ENCODE results near the gene ALB.

Gene ALB

GRCh38 chr4:73432169-73433000 is 28.3 kb downstream of the ALB start:
- no peak for DNase-seq

- DNase-seq = no peak
These were observed 29.1 kb downstream of the ALB start for GRCh38 chr4:73433140-73433539.

- no peak for DNase-seq
These were observed 30.2 kb downstream of the ALB start for GRCh38 chr4:73434311-73434710.

- DNase-seq = no peak
These were observed 31.9 kb downstream of the ALB start, which contains the start of gene AFP for GRCh38 chr4:73435984-73436383. TSS of gene AFP (plus strand) at chr4:73436221. CDS start at chr4:73436263, 42 bp downstream.

GRCh38 chr4:73436674-73437557 is 32.8 kb downstream of the ALB start:
- no peak for DNase-seq

GRCh38 chr4:73437558-73437956 is 33.5 kb downstream of the ALB start:
- no peak for DNase-seq

GRCh38 chr4:73438048-73438447 is 34.0 kb downstream of the ALB start:
- no peak for DNase-seq

- no peak for DNase-seq
These were observed 34.6 kb downstream of the ALB start for GRCh38 chr4:73438582-73439215.

- DNase-seq = no peak
These were observed 35.4 kb downstream of the ALB start for GRCh38 chr4:73439445-73439844.

GRCh38 chr4:73439991-73440390 is 35.9 kb downstream of the ALB start:
- no peak for DNase-seq

GRCh38 chr4:73440653-73441052 is 36.6 kb downstream of the ALB start:
- no peak for DNase-seq

GRCh38 chr4:73442275-73442674 is 38.2 kb downstream of the ALB start:
- no peak for DNase-seq

GRCh38 chr4:73443224-73443623 is 39.1 kb downstream of the ALB start:
- no peak for DNase-seq

GRCh38 chr4:73445383-73446335 is 41.6 kb downstream of the ALB start:
- DNase-seq = no peak

GRCh38 chr4:73446336-73446938 is 42.4 kb downstream of the ALB start:
- no peak for DNase-seq

GRCh38 chr4:73447671-73448070 is 43.6 kb downstream of the ALB start:
- no peak for DNase-seq

GRCh38 chr4:73448448-73449203 is 44.5 kb downstream of the ALB start:
- no peak for DNase-seq

GRCh38 chr4:73450398-73451004 is 46.4 kb downstream of the ALB start:
- DNase-seq = no peak

- no peak for DNase-seq
These were observed 47.3 kb downstream of the ALB start for GRCh38 chr4:73451404-73451803.

- no peak for DNase-seq
These were observed 48.1 kb downstream of the ALB start for GRCh38 chr4:73451981-73452747.
